NCI-H1105 (cell line): ENCODE data around the gene TMIE.

Experiments used
- DNase-seq: peaks from one replicate; lab custom pipeline; 2025; lab: John Stamatoyannopoulos, UW

Gene TMIE, protein sequence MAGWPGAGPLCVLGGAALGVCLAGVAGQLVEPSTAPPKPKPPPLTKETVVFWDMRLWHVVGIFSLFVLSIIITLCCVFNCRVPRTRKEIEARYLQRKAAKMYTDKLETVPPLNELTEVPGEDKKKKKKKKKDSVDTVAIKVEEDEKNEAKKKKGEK

DNA sequence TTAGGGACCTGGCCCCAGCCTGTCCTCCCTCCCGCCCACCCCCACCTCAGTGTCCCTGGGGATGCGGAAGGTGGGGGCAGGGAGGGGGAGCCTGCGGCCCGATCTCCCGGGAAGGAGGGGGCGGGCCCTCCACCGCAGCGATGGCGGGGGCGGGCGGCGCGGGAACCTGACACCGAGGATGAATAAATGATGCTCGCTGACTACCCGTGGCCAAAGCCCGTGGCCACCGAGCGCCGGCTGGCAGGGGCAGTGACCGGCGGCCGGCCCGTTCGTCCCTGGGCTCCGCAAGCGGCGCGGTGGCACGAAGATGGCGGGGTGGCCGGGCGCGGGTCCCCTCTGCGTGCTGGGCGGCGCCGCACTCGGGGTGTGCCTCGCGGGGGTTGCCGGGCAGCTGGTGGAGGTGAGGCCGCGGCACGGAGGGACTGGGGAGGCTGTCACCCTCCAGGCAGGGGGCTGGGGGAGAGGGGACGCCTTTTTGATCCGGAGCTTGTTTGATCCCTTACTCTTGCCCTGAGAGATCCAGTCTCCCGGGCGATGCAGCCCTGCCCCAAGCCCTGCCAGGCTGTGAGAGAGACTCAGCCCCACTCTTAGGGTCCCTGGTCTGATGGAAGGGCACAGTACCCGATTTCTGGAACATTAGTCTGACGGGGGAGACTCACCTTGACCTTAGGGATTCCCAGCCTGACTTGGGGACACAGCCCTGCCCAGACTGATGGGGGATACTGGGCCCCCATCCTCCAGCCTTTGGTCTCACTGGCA lies at the start of gene TMIE:
TMIE (plus strand) TSS at position 212 of the 759 bp plus-strand sequence; CDS start at position 308, 96 bp downstream.
- no peak for DNase-seq

DNA sequence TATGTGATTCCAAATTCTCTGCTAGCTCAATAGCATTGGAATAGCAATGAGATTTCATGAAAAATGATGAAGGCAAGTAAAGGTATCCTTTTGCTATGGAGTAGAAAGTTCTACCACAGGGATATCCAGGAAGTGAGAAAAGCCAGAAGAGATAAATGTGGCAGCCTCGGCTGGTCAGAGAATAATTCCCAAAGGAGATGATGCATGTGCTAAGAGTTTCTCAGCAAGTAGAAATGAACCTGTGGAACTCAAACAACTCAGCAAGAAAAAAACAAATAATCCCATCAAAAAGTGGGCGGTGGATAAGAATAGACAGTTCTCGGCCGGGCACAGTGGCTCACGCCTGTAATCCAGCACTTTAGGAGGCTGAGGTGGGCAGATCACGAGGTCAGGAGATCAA lies 45.9 kb upstream of the TMIE start:
- no peak for DNase-seq

DNA sequence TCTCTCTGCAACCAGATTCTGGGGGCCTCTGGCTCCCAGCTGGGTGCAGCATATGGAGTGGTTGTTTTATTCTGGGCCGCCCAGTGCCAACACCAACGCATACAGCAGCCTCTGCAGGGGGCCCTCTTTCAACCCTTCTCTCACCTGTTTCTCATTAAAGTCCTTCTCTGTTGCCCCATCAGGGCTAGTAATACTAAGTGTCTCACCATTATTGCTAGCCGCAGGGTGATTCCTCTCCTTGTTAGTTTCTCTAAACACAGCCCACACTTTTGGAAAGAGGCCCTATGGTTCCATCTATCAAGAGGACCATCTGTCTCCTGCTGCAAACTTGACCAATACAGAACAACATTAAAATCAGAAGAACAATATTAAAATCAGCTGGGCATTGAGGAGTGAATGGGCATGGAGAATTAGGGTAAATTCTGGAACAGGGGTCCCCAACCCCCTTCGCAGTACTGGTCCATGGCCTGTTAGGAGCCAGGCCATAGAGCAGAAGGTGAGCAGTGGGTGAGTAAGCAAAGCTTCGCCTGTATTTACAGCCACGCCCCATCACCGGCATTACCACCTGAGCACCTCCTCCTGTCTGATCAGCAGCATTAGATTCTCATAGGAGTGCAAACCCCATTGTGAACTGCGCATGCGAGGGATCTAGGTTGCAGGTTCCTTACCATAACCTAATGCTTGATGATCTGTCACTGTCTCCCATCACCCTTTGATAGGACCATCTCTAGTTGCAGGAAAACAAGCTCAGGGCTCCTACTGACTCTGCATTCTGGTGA lies 44.2 kb upstream of the TMIE start:
- DNase-seq: no peak

DNA sequence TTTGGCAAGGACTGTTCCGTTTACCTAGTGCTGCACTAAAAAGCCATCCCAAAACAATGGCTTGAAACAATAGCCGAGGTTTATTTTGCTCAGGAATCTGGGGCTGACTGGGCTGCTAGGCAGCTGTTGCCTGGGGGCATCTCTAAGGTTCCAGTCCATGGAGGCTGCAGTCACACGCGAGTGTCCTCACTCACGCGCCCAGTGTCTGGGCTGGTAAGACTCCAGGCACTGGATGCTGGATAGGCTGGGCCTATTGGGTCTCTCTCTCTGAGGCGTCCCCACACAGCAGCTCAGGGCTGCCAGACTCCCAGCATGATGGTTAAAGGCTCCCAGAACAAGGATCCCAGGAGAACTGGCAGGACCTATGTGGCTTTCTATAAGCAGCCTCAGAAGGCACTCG lies 41.9 kb upstream of the TMIE start:
- DNase-seq: no peak

DNA sequence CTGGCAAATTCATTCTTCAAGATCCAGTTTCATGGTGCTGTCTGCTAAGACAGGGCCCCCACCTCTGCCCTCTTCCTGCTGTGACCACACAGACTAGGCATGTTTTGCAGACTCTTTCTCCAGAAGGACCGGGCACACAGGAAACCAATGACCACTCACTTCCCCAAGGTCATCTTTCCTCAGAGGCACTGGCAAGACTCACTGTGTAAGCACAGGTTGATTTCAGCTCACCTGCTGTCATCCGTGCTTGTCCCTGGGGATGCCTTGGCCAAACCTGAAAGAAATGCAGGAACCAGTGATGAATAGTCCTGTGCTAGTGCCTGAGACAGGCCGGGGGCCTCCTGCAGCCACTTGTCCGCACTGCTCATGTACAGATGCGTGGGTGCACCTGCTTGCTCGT lies 41.2 kb upstream of the TMIE start:
- DNase-seq: no peak

DNA sequence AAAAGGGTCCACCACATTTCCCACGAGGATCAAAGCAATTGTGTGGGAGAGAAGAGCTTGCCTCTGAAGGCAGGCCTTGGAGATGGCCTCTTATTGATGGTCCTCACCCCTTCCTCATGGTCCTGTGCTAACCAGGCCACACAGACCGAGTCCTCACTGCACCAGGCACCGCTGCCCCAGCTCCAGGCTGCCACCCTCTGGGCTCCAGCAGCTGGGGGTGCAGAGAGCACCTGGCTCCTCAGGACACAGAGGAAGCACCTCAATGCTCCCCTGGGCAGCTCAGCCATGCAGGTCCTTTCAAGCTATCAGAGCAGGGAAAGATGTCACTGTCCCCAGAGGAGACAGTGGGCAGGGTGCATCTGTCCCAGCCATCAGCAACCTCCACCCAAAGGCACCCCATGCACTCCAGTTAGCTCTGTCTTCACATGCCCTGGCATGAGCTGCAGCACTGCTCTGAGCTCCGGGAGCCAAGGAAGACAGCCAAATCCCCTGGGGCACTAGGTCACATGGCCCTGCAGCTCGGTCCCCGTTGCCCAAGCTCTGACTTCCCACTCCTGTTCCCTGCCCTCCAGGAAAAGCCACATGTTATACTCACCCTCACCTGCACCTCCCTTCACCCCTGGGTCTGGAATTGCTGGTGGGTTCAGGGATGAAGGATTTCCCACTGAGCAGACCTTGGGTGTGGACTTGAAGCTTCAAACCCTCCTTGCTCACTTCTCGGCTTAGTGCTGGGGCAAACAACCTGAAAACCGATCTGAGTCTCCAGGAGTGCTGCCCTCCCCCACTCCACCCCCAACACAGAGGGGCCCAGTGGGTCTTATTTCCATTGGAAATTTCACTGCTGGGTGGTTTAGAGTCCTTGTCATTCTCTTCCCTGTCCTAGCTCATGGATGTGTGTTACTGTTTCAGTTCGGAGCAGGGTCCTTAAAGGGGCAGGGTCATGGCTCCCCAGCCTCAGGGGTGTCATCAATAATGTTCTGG lies 40.4 kb upstream of the TMIE start:
- no peak for DNase-seq

DNA sequence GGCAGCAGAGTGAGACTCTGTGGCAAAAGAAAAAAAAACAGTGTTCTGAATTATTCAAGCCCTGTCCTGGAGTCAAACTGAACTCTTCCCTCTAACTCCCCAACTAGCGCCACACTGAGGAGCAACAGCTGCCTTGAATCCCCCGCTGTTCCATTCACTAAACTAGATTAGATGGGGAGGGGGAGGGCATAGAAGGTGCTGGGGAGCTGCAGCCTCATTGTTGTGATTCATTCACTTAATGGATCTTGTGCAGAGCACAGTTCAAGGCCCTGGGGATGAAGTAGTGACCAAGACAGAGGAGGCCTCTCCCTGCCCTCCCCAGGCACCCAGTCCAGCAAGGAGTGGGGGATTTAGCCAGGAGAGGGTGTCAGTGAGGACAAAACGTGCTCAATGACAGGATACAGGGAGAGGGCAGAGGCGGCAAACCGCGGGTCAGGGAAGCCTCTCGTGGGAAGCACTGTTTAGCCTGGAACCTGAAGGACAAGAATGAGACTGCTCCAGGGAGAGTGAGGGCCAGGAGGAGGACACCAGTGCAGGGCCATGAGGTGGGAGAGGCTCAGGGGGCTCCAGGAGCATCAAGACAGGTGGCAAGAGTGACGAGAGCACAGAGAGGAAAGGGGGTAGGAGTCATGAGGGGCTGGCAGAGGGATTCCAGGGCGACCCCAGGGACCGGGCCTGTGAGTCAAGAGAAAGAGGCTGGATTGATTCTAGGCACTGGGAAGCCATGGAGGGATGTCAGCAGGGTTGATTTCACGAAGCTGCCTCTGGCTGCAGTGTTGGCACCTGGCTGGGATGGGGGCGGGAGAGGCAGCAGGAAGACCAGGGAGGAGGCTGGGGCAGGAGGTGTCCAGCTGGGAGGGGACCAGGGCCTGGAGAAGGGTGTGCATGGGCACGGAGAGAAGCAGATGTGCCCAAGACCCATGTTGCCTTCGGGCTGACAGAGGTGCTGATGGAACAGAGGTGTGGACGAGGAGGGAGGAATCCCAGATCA lies 39.1 kb upstream of the TMIE start:
- DNase-seq: no peak

DNA sequence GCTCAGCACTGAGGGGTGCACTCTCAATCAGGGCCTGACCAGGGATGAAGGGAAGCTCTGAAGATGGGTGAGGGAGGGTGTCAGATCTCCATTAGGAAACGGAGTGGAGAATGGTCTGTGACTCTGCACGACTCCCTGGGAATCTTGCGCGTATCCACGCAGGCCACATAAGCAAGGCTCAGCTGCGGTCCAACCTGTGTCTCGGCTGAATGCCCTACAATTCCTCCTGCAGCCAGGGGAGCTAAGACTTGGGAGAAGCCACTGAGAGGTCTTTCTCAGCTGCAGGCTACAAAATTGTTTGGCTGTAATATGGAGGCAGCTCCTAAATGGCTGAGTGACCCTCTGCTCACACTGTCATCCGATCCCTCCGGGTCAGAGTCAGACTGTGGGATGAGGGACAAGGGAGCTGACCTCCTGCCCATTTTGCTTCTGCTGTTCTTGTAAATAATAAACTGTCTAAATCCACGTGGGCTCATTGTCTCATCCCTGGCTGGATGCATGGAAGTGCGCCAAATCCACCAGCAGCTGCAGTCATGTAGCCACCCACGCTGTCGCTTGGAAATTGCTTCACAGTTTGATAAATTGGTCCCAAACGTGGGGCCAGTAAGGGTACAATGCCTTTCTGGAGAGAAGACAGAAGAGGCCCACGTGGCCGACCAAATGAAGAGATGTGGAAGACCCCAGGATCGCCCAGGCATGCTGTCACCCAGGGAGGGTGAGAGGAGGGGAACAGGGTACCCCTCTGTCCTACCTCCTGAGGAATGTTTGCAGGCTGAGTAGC lies 38.2 kb upstream of the TMIE start:
- no peak for DNase-seq

DNA sequence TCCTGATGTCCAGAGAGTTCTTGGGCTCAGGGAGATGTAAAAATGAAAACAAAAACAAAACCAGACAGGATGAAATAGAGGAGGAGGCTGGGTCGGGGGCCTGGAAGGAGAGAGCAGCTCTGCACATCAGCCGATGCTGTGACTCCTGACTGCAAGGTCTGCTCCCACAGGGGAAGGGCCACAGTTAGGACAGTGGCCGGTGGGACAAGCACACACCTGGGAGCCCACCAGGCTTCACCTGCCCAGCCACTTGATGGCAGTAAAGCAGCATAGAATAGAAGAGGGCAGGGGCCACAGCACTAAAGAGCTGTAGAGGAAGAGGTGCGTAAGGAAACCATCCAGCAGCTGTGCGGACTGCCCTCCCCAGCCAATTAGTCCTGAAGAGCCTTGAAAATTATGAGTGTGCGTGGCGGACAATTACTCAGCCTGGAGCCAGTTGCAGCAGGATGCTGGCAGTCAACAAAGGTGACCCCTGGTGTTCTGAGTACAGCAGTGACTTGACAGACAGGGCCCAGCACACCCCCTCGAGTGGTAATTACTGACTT lies 37.5 kb upstream of the TMIE start:
- DNase-seq: peak; percentile 30

DNA sequence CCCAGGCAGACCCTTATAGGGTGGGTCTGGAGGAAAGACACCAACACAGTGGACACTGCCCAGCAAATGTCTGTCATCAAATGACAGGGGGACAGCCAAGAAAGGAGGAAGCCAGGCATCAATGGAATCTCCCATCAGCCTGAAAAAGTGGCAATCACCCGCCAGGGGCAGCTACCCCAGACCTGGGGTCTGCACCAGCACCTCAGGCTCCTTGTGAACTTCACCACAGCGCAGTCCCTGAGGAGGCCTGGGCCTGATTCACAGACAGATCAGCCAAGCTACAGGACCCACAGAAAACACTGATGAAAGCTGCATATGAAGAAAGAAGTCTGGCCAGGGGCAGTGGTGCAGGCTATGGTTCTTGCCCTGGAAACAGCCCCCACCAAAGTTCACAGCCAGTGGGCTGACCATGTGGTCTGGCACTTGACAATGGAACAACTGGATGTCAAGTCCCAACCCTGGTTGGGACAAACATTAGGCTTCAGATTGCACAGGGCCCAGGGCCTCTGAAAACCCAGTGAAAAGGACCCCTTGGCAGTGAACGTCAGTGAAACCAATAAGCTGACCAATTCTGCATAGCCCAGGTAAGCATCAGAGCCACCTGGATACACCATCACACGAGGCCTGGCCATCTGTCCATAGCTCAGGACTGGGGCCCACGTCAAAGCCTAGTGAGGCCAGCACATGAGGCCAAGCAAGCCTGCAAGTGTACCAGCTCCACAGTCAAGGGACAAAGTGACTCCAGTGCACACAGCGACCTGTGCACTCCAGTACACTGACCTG lies 36.8 kb upstream of the TMIE start:
- no peak for DNase-seq

DNA sequence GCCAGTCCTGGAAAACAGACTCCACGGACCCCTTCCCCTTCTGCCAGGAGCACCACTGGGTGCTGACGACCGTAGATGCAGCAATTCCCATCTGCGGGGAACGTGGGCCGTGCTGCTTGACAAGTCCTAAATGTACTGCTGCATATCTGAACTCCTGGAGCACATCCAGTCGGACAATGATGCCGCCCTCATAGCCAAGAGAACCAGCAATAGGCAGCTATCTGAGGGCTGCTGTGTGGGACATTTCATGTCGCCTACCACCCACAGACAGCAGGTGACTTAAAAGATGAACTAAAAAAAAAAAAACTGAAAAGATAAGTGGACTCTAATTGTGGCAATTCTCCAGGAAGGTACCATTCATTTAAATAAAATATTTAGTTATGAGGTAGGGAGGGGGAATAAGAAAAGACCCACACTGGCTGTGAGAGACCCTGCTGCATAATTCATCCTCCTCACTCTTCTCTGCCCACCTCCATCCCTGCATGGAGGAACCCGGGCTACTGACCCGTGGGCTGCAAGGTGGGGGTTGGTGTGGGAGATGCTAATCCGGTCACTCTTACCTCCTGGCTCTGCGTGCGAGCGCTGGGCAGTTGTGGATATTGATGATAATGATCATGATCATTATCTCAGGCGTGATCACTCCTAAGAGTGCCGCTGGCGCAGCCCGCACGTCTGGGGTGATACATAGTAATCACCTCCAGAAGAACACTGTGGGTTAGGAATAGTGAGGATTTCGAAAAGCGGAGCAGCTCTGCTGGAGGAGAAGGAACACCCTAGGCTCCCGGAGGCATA lies 36.0 kb upstream of the TMIE start:
- DNase-seq: no peak

DNA sequence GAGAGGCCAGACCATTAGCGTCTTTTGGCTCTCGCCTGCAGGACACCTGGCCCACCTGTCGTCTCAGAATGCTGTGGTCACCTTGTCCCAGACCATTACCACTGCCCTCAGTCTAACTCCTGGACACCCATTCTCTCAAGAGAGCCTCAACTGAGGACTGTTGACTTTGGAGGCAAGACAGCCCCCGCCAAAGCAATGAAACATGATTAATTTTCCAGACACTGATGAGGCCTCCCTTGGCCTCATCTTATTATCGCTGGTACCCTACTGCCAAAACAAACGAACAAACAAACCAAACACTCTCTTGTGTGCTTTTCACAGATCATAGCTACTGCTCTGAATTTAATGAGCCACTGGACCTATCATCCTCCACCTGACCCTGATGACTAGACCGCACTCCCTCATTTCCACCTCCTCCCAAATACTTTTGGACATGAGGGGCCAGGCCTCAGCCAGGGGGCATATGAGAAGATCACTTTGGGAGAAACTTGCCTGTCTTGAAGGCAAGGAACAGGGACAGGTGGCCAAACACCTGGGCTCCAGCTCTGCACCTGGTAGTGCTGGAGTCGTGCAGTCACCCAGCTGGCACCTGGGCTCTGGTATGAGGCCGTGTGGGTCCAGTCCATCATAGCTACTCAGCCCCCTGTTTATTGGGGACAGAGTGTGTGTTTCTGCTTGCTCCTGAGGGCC lies 35.3 kb upstream of the TMIE start:
- no peak for DNase-seq

DNA sequence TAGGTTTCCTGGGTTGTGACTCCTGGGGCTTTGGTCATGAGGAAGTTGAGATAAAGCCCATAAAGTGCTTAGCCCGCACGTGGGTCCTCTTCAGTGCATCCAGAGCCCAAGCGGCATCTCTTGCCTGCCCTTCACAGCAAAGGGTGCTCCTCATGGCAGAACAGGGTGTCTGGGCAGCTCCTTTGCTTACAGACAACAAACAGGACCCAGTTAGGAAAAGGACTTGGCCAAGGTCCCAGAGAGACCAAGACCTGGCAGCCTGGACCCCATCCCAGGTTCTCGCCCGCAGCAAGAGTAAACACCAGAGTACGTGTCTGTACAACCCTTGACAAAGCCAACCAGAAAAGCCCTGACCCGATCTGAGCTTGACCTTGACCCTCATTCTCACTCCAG lies 34.7 kb upstream of the TMIE start:
- no peak for DNase-seq

DNA sequence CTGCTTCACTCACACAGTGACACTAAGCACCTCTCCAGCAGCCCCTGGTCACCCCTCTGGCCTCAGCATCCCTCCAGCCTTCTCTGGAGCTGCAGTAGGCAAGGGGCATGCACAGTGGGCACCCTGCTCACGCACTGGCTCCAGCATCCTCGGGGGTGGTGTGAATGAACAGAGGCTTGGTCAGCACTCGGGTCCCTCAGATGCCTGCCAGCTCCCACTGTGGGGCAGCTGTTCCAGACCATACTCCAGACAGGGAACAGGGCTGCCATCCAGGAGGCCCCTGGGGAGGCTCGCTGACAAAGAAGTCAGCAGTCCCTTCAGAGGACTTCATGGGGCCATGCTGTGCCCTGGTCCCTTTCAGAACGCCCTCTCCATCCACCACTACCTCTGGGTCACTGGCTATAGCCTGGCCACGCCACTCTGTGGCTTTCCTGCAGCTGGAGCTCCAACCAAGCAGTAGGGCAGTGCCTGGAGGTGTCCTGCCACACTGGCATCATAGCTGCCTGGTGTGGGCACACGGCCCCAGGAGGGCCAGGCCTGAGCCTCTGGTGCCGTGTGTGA lies 34.1 kb upstream of the TMIE start:
- DNase-seq: no peak

DNA sequence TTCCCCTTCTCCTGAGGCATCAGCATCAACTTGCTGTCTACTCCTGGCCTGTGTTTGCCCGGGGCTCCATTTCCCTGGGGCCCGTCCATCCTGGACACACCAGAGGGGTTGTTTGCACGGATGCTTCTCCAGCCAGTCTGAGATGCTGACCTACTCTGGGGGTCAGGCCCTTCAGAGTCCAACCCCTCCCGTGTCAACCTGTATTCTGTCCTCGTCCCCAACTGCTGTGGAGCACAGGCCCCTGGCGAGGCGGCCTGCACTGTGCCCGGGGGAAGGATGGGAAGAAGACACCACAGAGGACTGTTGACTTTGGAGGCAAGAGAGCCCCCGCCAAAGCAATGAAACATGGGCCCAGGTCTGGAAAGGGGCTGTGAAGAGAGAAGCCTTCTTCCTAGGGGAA lies 33.5 kb upstream of the TMIE start:
- no peak for DNase-seq

DNA sequence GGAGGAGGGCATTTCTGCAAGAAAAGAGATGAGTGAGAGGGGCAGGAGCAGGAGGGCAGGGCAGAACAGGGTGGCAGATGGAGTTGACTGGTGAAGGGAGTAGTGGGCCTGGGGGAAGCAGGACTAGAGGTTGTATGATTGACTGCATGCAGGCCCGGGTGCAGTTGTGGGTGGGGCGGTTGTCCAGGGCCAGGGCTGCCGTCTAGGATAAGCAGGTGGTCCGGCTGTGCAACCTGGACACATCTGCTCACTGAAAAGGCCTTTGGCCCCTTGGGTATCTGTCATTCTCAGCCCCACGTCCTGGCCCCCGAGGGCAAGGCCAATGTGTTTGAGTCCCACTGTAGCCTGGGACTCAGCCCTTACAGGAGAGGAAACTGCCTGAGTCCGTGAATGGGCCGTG lies 33.1 kb upstream of the TMIE start:
- DNase-seq: no peak

DNA sequence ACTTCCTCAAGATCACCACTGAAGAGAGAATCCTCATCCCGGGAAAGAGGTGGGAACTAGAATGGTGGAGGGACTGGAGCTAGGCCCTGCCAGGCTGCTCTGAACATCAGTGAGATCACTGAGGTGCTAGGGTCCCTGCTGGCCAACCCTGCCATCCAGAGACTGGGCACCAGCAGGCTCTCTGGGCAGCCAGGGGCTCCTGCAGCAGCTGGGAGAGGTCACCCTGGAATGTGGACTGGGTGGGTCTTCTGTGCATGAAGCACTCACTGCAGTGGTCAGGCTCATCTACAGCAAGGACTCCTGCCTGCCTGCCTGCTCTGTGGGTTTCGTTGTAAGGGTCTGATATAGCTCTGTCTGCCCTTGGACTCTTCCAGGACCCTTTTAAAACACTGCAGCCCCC lies 32.6 kb upstream of the TMIE start:
- no peak for DNase-seq
